ENCODE data around the gene PCSK7.
A peak's percentile ranks its signal among the peaks of the same experiment; 100 is the strongest.

Gene PCSK7

GRCh38 chr11:117195258-117195657 lies 36.6 kb downstream of the PCSK7 start:
- TF ChIP-seq CTCF (IDR thresholded peaks at IDR 0.05; ENCODE audit: insufficient read depth, low read depth, low read length, missing control alignments) = no peak
- no peak overlapping the region for H3K4me3 ChIP-seq (ENCODE audit: low read depth, low read length)
- no peak for DNase-seq (ENCODE audit: low read depth)

DNA sequence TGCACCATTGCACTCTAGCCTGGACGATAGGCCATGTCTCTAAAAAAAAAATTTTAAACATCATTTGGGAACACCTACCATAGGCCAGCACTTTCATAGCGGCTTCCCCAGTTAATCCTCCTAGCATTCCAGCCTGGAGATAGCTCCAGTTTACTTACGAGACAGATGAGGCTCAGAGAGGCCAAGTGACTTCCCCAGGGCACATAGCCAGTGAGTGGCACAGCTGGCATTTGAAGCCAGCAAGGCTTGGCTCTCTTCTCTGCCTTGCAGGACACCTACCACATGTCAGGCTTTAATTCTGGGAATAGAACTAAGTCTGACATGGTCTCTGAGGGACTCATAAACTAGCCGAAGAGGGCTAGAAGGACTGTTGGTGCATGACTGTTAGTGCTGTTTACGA lies 37.6 kb downstream of the PCSK7 start:
- no peak for TF ChIP-seq CTCF (IDR thresholded peaks at IDR 0.05; ENCODE audit: insufficient read depth, low read depth, low read length, missing control alignments)
- DNase-seq (ENCODE audit: low read depth) = no peak
- H3K4me3 ChIP-seq (ENCODE audit: low read depth, low read length) = no peak overlapping the region

- no peak overlapping the region for H3K4me3 ChIP-seq (ENCODE audit: low read depth, low read length)
- no peak for DNase-seq (ENCODE audit: low read depth)
- no peak for TF ChIP-seq CTCF (IDR thresholded peaks at IDR 0.05; ENCODE audit: insufficient read depth, low read depth, low read length, missing control alignments)
Measured at GRCh38 chr11:117193130-117194020, 38.5 kb downstream of the PCSK7 start.

GRCh38 chr11:117192401-117192875 lies 39.4 kb downstream of the PCSK7 start:
- H3K4me3 ChIP-seq (ENCODE audit: low read depth, low read length) = no peak overlapping the region
- TF ChIP-seq CTCF (IDR thresholded peaks at IDR 0.05; ENCODE audit: insufficient read depth, low read depth, low read length, missing control alignments) = no peak
- no peak for DNase-seq (ENCODE audit: low read depth)

DNA sequence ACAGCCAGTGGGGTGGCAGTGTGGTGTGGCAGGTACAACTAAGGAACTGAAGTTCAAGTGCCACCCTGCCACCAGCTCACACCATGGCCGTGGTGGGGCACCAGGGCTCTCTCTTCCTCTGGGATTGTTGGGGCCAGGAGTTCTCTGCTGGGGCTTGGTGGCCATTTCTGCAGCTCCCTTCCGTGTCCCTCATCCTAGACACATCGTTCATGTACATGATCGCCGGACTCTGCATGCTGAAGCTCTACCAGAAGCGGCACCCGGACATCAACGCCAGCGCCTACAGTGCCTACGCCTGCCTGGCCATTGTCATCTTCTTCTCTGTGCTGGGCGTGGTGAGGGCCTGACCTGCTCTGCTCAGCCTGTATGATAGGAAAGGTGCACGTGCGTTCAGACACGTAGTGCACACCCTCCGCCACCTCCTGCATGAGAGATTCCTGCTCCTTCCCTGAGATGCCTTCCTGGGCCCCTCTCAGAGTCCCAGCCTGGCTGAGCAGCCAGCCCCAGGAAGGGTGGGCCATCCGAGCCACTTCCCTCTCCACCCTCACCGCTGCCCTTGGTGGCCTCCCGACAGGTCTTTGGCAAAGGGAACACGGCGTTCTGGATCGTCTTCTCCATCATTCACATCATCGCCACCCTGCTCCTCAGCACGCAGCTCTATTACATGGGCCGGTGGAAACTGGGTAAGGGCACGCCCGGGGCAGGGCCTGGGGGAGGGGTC lies 40.0 kb downstream of the PCSK7 start:
- no peak for TF ChIP-seq CTCF (IDR thresholded peaks at IDR 0.05; ENCODE audit: insufficient read depth, low read depth, low read length, missing control alignments)
- no peak for DNase-seq (ENCODE audit: low read depth)
- no peak overlapping the region for H3K4me3 ChIP-seq (ENCODE audit: low read depth, low read length)

DNA sequence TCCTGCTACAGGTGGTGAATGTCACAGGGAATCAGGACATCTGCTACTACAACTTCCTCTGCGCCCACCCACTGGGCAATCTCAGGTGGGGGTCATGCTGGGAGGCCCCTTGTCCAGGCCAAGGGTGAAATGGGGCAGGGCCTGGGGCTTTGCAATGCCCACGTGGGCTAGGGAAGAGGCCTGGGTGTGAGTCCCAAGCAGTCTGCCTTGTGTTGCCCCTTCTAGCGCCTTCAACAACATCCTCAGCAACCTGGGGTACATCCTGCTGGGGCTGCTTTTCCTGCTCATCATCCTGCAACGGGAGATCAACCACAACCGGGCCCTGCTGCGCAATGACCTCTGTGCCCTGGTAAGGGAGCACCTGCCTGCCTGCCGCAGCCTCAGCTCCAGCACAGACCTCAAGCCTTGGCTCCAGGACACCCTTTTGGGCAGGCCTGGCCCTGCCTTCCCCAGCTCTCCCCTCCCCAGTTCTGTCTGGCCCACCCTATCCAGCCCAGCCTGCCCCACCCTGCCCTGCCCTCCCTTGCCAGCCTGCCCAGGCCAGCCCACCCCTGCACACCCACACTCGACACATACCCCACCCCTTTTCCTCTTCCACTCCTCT lies 41.8 kb downstream of the PCSK7 start:
- TF ChIP-seq CTCF (IDR thresholded peaks at IDR 0.05; ENCODE audit: insufficient read depth, low read depth, low read length, missing control alignments) = no peak
- DNase-seq (ENCODE audit: low read depth) = no peak
- H3K4me3 ChIP-seq (ENCODE audit: low read depth, low read length) = peak overlapping the region; percentile 28

Data from GM12865 (cell line).